HG03520 (cell line): ENCODE data around the gene TBCA.

Experiments used
- ATAC-seq: cut with Tn5 transposase; IDR thresholded peaks from one replicate; pipeline ENCODE4 v1.9.1; 2021; ENCODE audit warnings: mild to moderate bottlenecking, moderate library complexity; ENCODE audit not compliant: unreplicated experiment

TBCA gene

GRCh38 chr5:77775790-77776553, at the start of gene TBCA:
TSS of gene TBCA (minus strand) at chr5:77776339. CDS start at chr5:77776257, 82 bp downstream.
- peak; percentile 93 for ATAC-seq

GRCh38 chr5:77824981-77825380, 48.8 kb upstream of the TBCA start:
- ATAC-seq, result no peak

- ATAC-seq, result no peak
These were observed 40.5 kb upstream of the TBCA start for GRCh38 chr5:77816686-77817085.

- ATAC-seq, result no peak
These were observed 36.9 kb upstream of the TBCA start for GRCh38 chr5:77812926-77813589.

- no peak for ATAC-seq
These were observed 30.2 kb upstream of the TBCA start for GRCh38 chr5:77806213-77806843.

- ATAC-seq, result no peak
These were observed 22.3 kb upstream of the TBCA start for GRCh38 chr5:77798456-77798855.

- no peak for ATAC-seq
These were observed 21.0 kb upstream of the TBCA start for GRCh38 chr5:77797136-77797535.

- ATAC-seq, result no peak
These were observed 19.7 kb upstream of the TBCA start for GRCh38 chr5:77795846-77796245.

- ATAC-seq, result no peak
These were observed 19.1 kb upstream of the TBCA start for GRCh38 chr5:77795268-77795667.

- no peak for ATAC-seq
These were observed 15.8 kb upstream of the TBCA start for GRCh38 chr5:77791926-77792325.

- ATAC-seq, result no peak
These were observed 15.2 kb upstream of the TBCA start for GRCh38 chr5:77791356-77791755.

GRCh38 chr5:77785229-77785628, 9.1 kb upstream of the TBCA start:
- no peak for ATAC-seq

GRCh38 chr5:77784735-77785134, 8.6 kb upstream of the TBCA start:
- no peak for ATAC-seq

GRCh38 chr5:77781076-77781475, 4.9 kb upstream of the TBCA start:
- no peak for ATAC-seq

- ATAC-seq, result no peak
These were observed 2.8 kb upstream of the TBCA start for GRCh38 chr5:77778881-77779438.

- no peak for ATAC-seq
These were observed 2.3 kb upstream of the TBCA start for GRCh38 chr5:77778398-77778797.

GRCh38 chr5:77777911-77778310, 1.8 kb upstream of the TBCA start:
- no peak for ATAC-seq

- ATAC-seq, result no peak
These were observed 1.2 kb upstream of the TBCA start for GRCh38 chr5:77777281-77777892.

GRCh38 chr5:77776554-77777206, 541 bp upstream of the TBCA start:
- no peak for ATAC-seq

- no peak for ATAC-seq
These were observed 954 bp downstream of the TBCA start for GRCh38 chr5:77774981-77775789.
